Measurements from ENCODE around the gene MCEMP1.

The MCEMP1 gene

GRCh38 chr19:7672522-7672921 is 4.4 kb upstream of the MCEMP1 start:
- no peak for DNase-seq

GRCh38 chr19:7674010-7675005 is 2.6 kb upstream of the MCEMP1 start:
- peak; percentile 10 for DNase-seq

- no peak for DNase-seq
These were observed 514 bp upstream of the MCEMP1 start for GRCh38 chr19:7676376-7676775.

GRCh38 chr19:7677669-7678311 is 900 bp downstream of the MCEMP1 start:
- no peak for DNase-seq

GRCh38 chr19:7678971-7679751 is 2.3 kb downstream of the MCEMP1 start:
- DNase-seq, result no peak

- no peak for DNase-seq
These were observed 3.1 kb downstream of the MCEMP1 start for GRCh38 chr19:7679771-7680605.

- DNase-seq, result peak; percentile 23
These were observed 3.9 kb downstream of the MCEMP1 start, which contains the start of gene TRAPPC5 for GRCh38 chr19:7680606-7681339. TSS of gene TRAPPC5 (plus strand) at chr19:7680833. CDS start at chr19:7682254, 1,421 bp downstream.

- peak; percentile 5 for DNase-seq
These were observed 4.7 kb downstream of the MCEMP1 start for GRCh38 chr19:7681340-7682174.

GRCh38 chr19:7682175-7682855 is 5.4 kb downstream of the MCEMP1 start:
- DNase-seq, result no peak

- no peak for DNase-seq
These were observed 8.9 kb downstream of the MCEMP1 start for GRCh38 chr19:7685546-7686445.

GRCh38 chr19:7687177-7687576 is 10.3 kb downstream of the MCEMP1 start:
- no peak for DNase-seq

GRCh38 chr19:7689165-7689564 is 12.3 kb downstream of the MCEMP1 start:
- no peak for DNase-seq

GRCh38 chr19:7690779-7691258 is 13.9 kb downstream of the MCEMP1 start:
- DNase-seq, result no peak

- no peak for DNase-seq
These were observed 14.6 kb downstream of the MCEMP1 start for GRCh38 chr19:7691497-7691896.

GRCh38 chr19:7692417-7693088 is 15.7 kb downstream of the MCEMP1 start:
- DNase-seq, result no peak

GRCh38 chr19:7694499-7694898 is 17.6 kb downstream of the MCEMP1 start:
- no peak for DNase-seq

- no peak for DNase-seq
These were observed 20.9 kb downstream of the MCEMP1 start for GRCh38 chr19:7697721-7698287.

GRCh38 chr19:7698583-7698982 is 21.7 kb downstream of the MCEMP1 start:
- DNase-seq, result no peak

Measured in NCI-H526 treated with DMSO at 0.1 percent for 48 hours (cell line).